GM18502 (cell line): ENCODE measurements around the gene CLRN3.

Source experiments
- ATAC-seq: cut with Tn5 transposase; IDR thresholded peaks from one replicate; pipeline ENCODE4 v1.9.1; 2021; ENCODE audit warnings: mild to moderate bottlenecking; ENCODE audit not compliant: unreplicated experiment, poor library complexity

The CLRN3 gene

GRCh38 chr10:127904311-127905000 lies 11.7 kb upstream of the CLRN3 start:
- no peak for ATAC-seq

GRCh38 chr10:127903789-127904188 lies 11.0 kb upstream of the CLRN3 start:
- no peak for ATAC-seq

GRCh38 chr10:127899766-127900387 lies 7.1 kb upstream of the CLRN3 start:
- ATAC-seq = no peak

GRCh38 chr10:127897177-127897576 lies 4.4 kb upstream of the CLRN3 start:
- no peak for ATAC-seq

GRCh38 chr10:127896590-127896989 lies 3.8 kb upstream of the CLRN3 start:
- ATAC-seq = no peak

GRCh38 chr10:127894146-127894545 lies 1.4 kb upstream of the CLRN3 start:
- no peak for ATAC-seq

GRCh38 chr10:127890832-127891334 lies 1.9 kb downstream of the CLRN3 start:
- no peak for ATAC-seq

- no peak for ATAC-seq
Observed at GRCh38 chr10:127890216-127890615, 2.5 kb downstream of the CLRN3 start.

- ATAC-seq = no peak
Observed at GRCh38 chr10:127889605-127890195, 3.0 kb downstream of the CLRN3 start.

GRCh38 chr10:127888521-127889312 lies 4.0 kb downstream of the CLRN3 start:
- no peak for ATAC-seq

- ATAC-seq = no peak
Observed at GRCh38 chr10:127887541-127888415, 5.0 kb downstream of the CLRN3 start.

- no peak for ATAC-seq
Observed at GRCh38 chr10:127886371-127887051, 6.2 kb downstream of the CLRN3 start.

GRCh38 chr10:127884501-127884900 lies 8.2 kb downstream of the CLRN3 start:
- ATAC-seq = no peak

- ATAC-seq = no peak
Observed at GRCh38 chr10:127883516-127883915, 9.2 kb downstream of the CLRN3 start.

- ATAC-seq = no peak
Observed at GRCh38 chr10:127882801-127883459, 9.8 kb downstream of the CLRN3 start.

GRCh38 chr10:127882391-127882790 lies 10.3 kb downstream of the CLRN3 start:
- no peak for ATAC-seq

GRCh38 chr10:127881262-127881661 lies 11.5 kb downstream of the CLRN3 start:
- ATAC-seq = no peak

- no peak for ATAC-seq
Observed at GRCh38 chr10:127880557-127880956, 12.2 kb downstream of the CLRN3 start.
